ENCODE data around the gene ARHGAP32. TPM values are rescaled to one million over a fixed set of nuclear protein-coding genes. Genes with fewer than 3 reads are reported as not detected.

The ARHGAP32 gene
- total RNA-seq, 4 donors from 2014 or later: 41.3 to 108 (median 101) TPM

GRCh38 chr11:129148487-129148886 is 43.6 kb downstream of the ARHGAP32 start:
- no peaks in the 10 kb centered on the region for H3K36me3 ChIP-seq
- H3K27ac ChIP-seq: no peak overlapping the region
- no peak for TF ChIP-seq POLR2A (IDR thresholded peaks at IDR 0.05)
- TF ChIP-seq, protein P1, sequence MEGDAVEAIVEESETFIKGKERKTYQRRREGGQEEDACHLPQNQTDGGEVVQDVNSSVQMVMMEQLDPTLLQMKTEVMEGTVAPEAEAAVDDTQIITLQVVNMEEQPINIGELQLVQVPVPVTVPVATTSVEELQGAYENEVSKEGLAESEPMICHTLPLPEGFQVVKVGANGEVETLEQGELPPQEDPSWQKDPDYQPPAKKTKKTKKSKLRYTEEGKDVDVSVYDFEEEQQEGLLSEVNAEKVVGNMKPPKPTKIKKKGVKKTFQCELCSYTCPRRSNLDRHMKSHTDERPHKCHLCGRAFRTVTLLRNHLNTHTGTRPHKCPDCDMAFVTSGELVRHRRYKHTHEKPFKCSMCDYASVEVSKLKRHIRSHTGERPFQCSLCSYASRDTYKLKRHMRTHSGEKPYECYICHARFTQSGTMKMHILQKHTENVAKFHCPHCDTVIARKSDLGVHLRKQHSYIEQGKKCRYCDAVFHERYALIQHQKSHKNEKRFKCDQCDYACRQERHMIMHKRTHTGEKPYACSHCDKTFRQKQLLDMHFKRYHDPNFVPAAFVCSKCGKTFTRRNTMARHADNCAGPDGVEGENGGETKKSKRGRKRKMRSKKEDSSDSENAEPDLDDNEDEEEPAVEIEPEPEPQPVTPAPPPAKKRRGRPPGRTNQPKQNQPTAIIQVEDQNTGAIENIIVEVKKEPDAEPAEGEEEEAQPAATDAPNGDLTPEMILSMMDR (IDR thresholded peaks at IDR 0.05): no peak
- no peak for DNase-seq
- no peak overlapping the region for H3K4me3 ChIP-seq
- H3K9me3 ChIP-seq: peaks cover 0 to 21% (median 0%) of the 10 kb centered on the region in 4 donors
- no peaks in the 10 kb centered on the region for H3K4me1 ChIP-seq
- H3K27me3 ChIP-seq: no peaks in the 10 kb centered on the region

DNA sequence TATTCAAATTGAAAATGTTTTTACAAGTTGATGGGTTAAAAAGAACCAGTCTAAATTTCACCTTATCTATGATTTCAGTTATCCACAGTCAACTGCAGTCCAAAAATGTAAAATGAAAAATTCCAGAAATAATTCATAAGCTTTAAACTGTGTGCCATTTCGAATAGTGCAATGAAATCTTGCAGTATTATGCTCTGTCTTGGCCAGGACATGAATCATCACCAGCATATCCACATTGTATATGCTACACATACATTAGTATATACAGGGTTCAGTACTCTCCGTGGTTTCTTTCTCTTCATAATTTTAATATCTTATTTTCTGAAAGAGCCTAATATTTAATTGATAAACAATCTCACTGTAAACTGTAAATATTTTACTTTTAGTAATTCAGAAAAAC is 45.9 kb downstream of the ARHGAP32 start:
- no peak for DNase-seq
- Histone ChIP-seq H3K27ac (no peak overlapping the region), H3K4me3 (no peak overlapping the region), H3K4me1 (no peaks in the 10 kb centered on the region), H3K9me3 (peaks cover 0 to 9% (median 0%) of the 10 kb centered on the region in 4 donors), H3K36me3 (no peaks in the 10 kb centered on the region), H3K27me3 (no peaks in the 10 kb centered on the region)
- TF ChIP-seq, protein P1 (IDR thresholded peaks at IDR 0.05): no peak
- no peak for TF ChIP-seq POLR2A (IDR thresholded peaks at IDR 0.05)

DNA sequence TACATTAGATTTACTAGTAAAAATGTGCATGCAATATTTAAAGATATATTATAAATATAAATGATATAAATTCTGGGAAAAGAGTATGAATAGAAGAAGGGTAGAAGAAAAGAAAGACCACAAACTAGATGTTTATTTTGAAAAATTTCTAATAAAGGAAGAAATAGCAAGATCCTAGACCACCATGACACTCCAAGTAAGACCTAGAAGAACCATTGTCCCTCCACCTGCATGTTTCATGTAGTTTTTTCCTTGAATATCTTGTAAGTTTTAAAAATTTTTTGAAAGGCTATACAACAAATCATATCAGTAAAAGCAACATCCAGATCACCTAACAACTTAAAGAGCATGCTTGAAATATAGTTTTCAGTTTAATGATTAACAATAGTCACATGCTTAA is 46.8 kb downstream of the ARHGAP32 start:
- Histone ChIP-seq H3K4me3 (no peak overlapping the region), H3K27me3 (no peaks in the 10 kb centered on the region), H3K36me3 (no peaks in the 10 kb centered on the region), H3K9me3 (no peaks in the 10 kb centered on the region), H3K4me1 (no peaks in the 10 kb centered on the region), H3K27ac (no peak overlapping the region)
- TF ChIP-seq POLR2A (IDR thresholded peaks at IDR 0.05): no peak
- TF ChIP-seq, protein P1 (IDR thresholded peaks at IDR 0.05): no peak
- no peak for DNase-seq

DNA sequence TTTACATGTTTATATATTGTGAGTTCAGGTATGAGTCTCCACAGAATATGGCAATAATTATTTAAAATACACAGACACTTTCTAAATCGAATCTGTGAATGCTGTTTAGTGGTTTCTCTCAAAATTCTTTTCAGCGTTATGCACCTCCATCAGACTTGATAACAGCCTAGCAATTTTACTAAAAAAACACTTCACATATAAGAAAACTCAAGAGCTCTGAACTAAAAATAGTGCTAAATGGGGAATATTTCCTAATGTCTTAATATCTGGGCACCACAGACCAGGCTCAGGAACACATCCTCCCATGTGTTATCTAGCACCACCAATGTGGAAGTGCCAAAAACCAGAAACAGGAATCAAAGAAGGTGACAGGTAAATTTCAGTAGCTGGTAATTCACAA is 47.9 kb downstream of the ARHGAP32 start:
- Histone ChIP-seq H3K4me3 (no peak overlapping the region), H3K36me3 (no peaks in the 10 kb centered on the region), H3K9me3 (no peaks in the 10 kb centered on the region), H3K27ac (no peak overlapping the region), H3K27me3 (no peaks in the 10 kb centered on the region), H3K4me1 (no peaks in the 10 kb centered on the region)
- TF ChIP-seq POLR2A (IDR thresholded peaks at IDR 0.05): no peak
- TF ChIP-seq, protein P1 (IDR thresholded peaks at IDR 0.05): no peak
- DNase-seq: no peak

GRCh38 chr11:129143335-129143734 is 48.8 kb downstream of the ARHGAP32 start:
- Histone ChIP-seq H3K4me1 (no peaks in the 10 kb centered on the region), H3K4me3 (no peak overlapping the region), H3K27me3 (no peaks in the 10 kb centered on the region), H3K9me3 (no peaks in the 10 kb centered on the region), H3K36me3 (no peaks in the 10 kb centered on the region), H3K27ac (peak overlapping the region in 1 of 4 donors; percentile 6)
- peak; percentile 29 to 93 (median 82) for DNase-seq
- TF ChIP-seq, protein P1 (IDR thresholded peaks at IDR 0.05): no peak
- no peak for TF ChIP-seq POLR2A (IDR thresholded peaks at IDR 0.05)
